Epithelial cell of esophagus (primary cell): Measurements from ENCODE around the gene EMC8.

ENCODE experiments used
- DNase-seq: peaks from one replicate; pipeline ENCODE4 v3.0.0; 2010; ENCODE audit warnings: low read depth
- H3K4me3 ChIP-seq: 2 replicates; pipeline ENCODE4 v1.5.1; 2011; ENCODE audit warnings: mild to moderate bottlenecking, low read length, control low read depth
- CTCF ChIP-seq: IDR thresholded peaks from 2 replicates; pipeline ENCODE4 v1.5.1; 2011; ENCODE audit warnings: low read depth, mild to moderate bottlenecking, low read length, control low read depth, inconsistent platforms; ENCODE audit not compliant: insufficient read depth; ENCODE audit errors: missing control alignments

The EMC8 gene

GRCh38 chr16:85805442-85806045 is 6.2 kb upstream of the EMC8 start:
- no peak for TF ChIP-seq CTCF
- no peak overlapping the region for H3K4me3 ChIP-seq
- DNase-seq, result no peak

GRCh38 chr16:85803570-85803969 is 4.2 kb upstream of the EMC8 start:
- no peak overlapping the region for H3K4me3 ChIP-seq
- no peak for DNase-seq
- no peak for TF ChIP-seq CTCF

- H3K4me3 ChIP-seq, result peak overlapping the region; percentile 79
- TF ChIP-seq CTCF, result no peak
- peak; percentile 17 for DNase-seq
Measured at GRCh38 chr16:85800321-85800669, 951 bp upstream of the EMC8 start.

GRCh38 chr16:85798901-85799496 is 345 bp downstream of the EMC8 start:
- peak; percentile 32 for DNase-seq
- peak overlapping the region; percentile 79 for H3K4me3 ChIP-seq

GRCh38 chr16:85798283-85798776 is 1.0 kb downstream of the EMC8 start:
- DNase-seq, result peak; percentile 15
- no peak for TF ChIP-seq CTCF

More at GRCh38 chr16:85798901-85799496, 345 bp downstream of the EMC8 start:
- TF ChIP-seq CTCF, result peak; percentile 1

GRCh38 chr16:85796599-85796998 is 2.7 kb downstream of the EMC8 start:
- DNase-seq, result no peak
- no peak for TF ChIP-seq CTCF
- no peak overlapping the region for H3K4me3 ChIP-seq

More at GRCh38 chr16:85798283-85798776, 1.0 kb downstream of the EMC8 start:
- peak overlapping the region; percentile 79 for H3K4me3 ChIP-seq

- TF ChIP-seq CTCF, result no peak
- H3K4me3 ChIP-seq, result no peak overlapping the region
- DNase-seq, result no peak
Measured at GRCh38 chr16:85796152-85796551, 3.2 kb downstream of the EMC8 start.
